ENCODE results near the gene SELENOS.

Gene SELENOS

DNA sequence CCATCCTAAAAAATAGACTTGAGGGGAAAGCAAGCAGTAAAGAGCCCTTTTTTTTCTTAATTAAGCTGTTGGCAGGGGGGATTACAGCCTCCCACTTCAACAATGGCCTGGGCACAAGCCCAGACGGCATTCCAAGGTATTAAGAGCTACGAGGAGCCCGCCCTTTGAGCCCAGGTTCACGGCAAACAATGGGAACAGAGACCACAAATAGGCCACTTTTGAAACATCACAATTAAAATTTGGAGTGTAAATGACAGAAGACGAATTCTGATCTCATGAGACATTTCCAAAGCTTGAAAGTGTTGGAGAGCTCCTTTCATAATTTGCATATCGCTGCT is 34.3 kb downstream of the SELENOS start:
- TF ChIP-seq, protein P1, sequence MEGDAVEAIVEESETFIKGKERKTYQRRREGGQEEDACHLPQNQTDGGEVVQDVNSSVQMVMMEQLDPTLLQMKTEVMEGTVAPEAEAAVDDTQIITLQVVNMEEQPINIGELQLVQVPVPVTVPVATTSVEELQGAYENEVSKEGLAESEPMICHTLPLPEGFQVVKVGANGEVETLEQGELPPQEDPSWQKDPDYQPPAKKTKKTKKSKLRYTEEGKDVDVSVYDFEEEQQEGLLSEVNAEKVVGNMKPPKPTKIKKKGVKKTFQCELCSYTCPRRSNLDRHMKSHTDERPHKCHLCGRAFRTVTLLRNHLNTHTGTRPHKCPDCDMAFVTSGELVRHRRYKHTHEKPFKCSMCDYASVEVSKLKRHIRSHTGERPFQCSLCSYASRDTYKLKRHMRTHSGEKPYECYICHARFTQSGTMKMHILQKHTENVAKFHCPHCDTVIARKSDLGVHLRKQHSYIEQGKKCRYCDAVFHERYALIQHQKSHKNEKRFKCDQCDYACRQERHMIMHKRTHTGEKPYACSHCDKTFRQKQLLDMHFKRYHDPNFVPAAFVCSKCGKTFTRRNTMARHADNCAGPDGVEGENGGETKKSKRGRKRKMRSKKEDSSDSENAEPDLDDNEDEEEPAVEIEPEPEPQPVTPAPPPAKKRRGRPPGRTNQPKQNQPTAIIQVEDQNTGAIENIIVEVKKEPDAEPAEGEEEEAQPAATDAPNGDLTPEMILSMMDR (IDR thresholded peaks at IDR 0.05; ENCODE audit: insufficient read depth, low read length, poor library complexity, severe bottlenecking), result no peak
- no peak overlapping the region for H3K4me3 ChIP-seq (replicated peaks; ENCODE audit: low read depth, low read length)
- H3K27me3 ChIP-seq (replicated peaks; ENCODE audit: control insufficient read depth, insufficient read depth, low read length), result no peaks in the 10 kb centered on the region
- no peak for DNase-seq (ENCODE audit: extremely low read depth, insufficient read length)
- H3K36me3 ChIP-seq (ENCODE audit: control insufficient read depth, insufficient read depth, low read length), result no peaks in the 10 kb centered on the region

DNA sequence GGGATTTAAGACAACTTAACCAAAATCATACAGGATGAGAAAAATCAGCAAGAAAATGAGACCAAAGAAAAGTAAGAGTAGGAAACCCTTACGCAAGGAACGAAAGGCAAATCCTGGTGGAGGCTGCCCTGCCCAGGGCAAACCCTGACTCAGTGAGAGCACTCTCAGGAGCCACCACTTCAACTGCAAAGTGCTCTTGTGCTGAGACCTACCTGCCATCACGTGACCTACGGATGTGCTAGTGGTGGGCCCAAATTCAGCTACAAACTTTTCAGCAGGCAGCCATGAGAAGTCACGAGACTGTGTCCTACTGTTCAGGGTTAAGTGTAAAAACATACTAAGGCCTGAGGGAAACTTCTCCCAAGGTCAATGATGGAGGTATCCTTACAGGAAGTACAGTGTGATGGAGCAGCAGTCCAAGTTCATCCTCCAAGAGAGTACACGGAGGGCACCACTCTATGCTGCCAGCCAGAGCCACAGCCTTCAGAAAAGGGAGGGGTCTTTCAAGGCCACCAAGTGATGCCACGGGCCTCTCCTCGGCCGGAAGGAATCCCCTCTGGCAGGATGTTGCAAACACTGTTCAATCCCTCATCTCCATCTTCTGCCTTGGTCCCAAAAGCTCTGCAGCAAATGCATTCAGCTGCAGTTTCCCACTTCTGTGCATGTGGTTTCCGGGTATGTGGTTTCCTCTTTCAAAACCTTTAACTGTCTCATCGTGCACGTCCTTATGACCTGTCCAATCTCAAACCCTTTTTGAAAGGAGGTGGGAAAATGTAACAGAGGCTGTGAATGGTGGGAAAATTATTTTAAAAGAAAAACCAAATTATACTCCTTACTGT is 34.9 kb downstream of the SELENOS start:
- H3K36me3 ChIP-seq (ENCODE audit: control insufficient read depth, insufficient read depth, low read length), result no peaks in the 10 kb centered on the region

DNA sequence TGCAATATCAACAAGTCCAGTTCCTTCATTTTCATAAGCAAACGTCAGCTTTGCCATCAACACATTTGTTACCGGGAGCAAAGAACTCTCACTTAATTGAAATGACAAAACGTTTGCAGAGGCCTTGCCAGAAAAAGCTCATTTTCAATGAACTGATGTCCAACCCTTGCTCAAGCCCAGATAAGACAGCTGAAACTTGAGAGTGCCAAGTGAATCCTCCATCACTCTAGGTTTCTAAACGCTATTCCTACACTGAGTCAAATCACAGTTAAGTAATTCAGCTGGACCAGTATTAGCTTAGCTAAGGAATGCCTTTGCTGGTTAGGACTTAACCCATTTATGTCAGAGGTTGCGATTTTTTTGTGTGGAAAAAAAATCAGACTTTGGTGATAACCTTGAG is 36.9 kb downstream of the SELENOS start:
- TF ChIP-seq, protein P1 (IDR thresholded peaks at IDR 0.05; ENCODE audit: insufficient read depth, low read length, poor library complexity, severe bottlenecking), result no peak
- Histone ChIP-seq H3K36me3 (ENCODE audit: control insufficient read depth, insufficient read depth, low read length) (no peaks in the 10 kb centered on the region), H3K27me3 (replicated peaks; ENCODE audit: control insufficient read depth, insufficient read depth, low read length) (no peaks in the 10 kb centered on the region), H3K4me3 (replicated peaks; ENCODE audit: low read depth, low read length) (no peak overlapping the region)
- DNase-seq (ENCODE audit: extremely low read depth, insufficient read length), result no peak

More for the DNA sequence above, 34.9 kb downstream of the SELENOS start:
- peak; percentile 57 for DNase-seq (ENCODE audit: extremely low read depth, insufficient read length)
- no peaks in the 10 kb centered on the region for H3K27me3 ChIP-seq (replicated peaks; ENCODE audit: control insufficient read depth, insufficient read depth, low read length)
- no peak overlapping the region for H3K4me3 ChIP-seq (replicated peaks; ENCODE audit: low read depth, low read length)
- TF ChIP-seq, protein P1 (IDR thresholded peaks at IDR 0.05; ENCODE audit: insufficient read depth, low read length, poor library complexity, severe bottlenecking), result no peak

DNA sequence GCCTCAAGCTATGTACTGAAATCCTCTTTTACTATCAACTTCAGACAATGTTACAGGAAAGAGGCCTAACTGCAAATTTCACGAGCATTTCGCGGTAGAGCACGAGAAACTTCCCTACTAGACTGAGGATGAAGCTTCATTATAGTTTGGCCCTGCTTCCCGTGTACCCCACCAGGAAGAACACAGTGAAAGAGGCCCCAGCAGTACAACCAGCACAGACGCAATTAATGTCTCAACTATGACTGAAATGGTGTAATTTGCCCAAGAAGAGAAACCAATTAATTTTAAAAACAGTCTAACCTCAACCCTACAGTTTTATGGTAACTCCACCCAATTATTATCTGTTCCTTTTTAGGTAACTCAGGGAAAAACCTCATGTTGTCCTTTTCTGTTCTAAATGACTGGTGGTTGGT is 37.6 kb downstream of the SELENOS start:
- no peak for DNase-seq (ENCODE audit: extremely low read depth, insufficient read length)
- Histone ChIP-seq H3K27me3 (replicated peaks; ENCODE audit: control insufficient read depth, insufficient read depth, low read length) (no peaks in the 10 kb centered on the region), H3K36me3 (ENCODE audit: control insufficient read depth, insufficient read depth, low read length) (peaks cover 2% of the 10 kb centered on the region), H3K4me3 (replicated peaks; ENCODE audit: low read depth, low read length) (no peak overlapping the region)
- TF ChIP-seq, protein P1 (IDR thresholded peaks at IDR 0.05; ENCODE audit: insufficient read depth, low read length, poor library complexity, severe bottlenecking), result no peak

DNA sequence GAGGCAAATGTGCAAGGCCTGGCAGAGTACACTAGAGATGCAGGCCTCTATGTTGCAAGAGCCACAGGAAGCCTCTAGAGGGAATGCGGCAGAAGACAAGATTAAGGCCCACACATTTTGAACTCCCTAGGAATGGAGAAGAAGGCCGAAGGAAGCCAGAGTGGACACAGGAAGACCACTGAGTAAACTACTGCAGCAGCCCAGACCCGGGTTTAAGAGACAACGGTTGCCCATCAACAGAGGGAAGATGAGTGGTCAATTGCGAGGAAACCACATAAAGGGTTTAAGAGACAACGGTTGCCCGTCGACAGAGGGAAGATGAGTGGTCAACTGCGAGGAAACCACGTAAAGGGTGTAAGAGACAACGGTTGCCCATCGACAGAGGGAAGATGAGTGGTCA is 40.0 kb downstream of the SELENOS start:
- Histone ChIP-seq H3K27me3 (replicated peaks; ENCODE audit: control insufficient read depth, insufficient read depth, low read length) (no peaks in the 10 kb centered on the region), H3K36me3 (ENCODE audit: control insufficient read depth, insufficient read depth, low read length) (peaks cover 4% of the 10 kb centered on the region), H3K4me3 (replicated peaks; ENCODE audit: low read depth, low read length) (no peak overlapping the region)
- TF ChIP-seq, protein P1 (IDR thresholded peaks at IDR 0.05; ENCODE audit: insufficient read depth, low read length, poor library complexity, severe bottlenecking), result no peak
- DNase-seq (ENCODE audit: extremely low read depth, insufficient read length), result no peak

All from GM06990 (cell line).